DOHH2 (cell line): ENCODE data around the gene HELZ.
A peak's percentile ranks its signal among the peaks of the same experiment; 100 is the strongest.

ENCODE experiments used
- H3F3A ChIP-seq: fragments of 200-600 bp; sonication (generic), shearing (Covaris generic); 2 replicates; pipeline ENCODE4 v1.6.0; 2016; ENCODE audit warnings: antibody characterized with exemption, mild to moderate bottlenecking; ENCODE audit not compliant: control insufficient read depth, insufficient read depth
- H3K27ac ChIP-seq: fragments of 200-600 bp; sonication (generic); 2 replicates; pipeline ENCODE4 v1.5.1; 2014; ENCODE audit warnings: low read depth, mild to moderate bottlenecking, low read length, moderate library complexity
- H3K27me3 ChIP-seq: fragments of 200-600 bp; sonication (generic); 2 replicates; pipeline ENCODE4 v1.6.1; 2014; ENCODE audit warnings: mild to moderate bottlenecking, low read length, mixed read lengths; ENCODE audit not compliant: control insufficient read depth
- H3K36me3 ChIP-seq: fragments of 200-600 bp; sonication (generic); 2 replicates; pipeline ENCODE4 v1.6.1; 2014; ENCODE audit warnings: mild to moderate bottlenecking, low read length, moderate library complexity, mixed read lengths; ENCODE audit not compliant: control insufficient read depth
- H3K4me1 ChIP-seq: fragments of 200-600 bp; sonication (generic); 2 replicates; pipeline ENCODE4 v1.6.1; 2014; ENCODE audit warnings: mild to moderate bottlenecking, low read length, mixed read lengths; ENCODE audit not compliant: control insufficient read depth
- H3K4me2 ChIP-seq: fragments of 200-600 bp; sonication (generic); 2 replicates; pipeline ENCODE4 v1.6.0; 2014; ENCODE audit warnings: mild to moderate bottlenecking, low read length, moderate library complexity
- H3K4me3 ChIP-seq: fragments of 200-600 bp; sonication (generic); 2 replicates; pipeline ENCODE4 v1.5.1; 2014; ENCODE audit warnings: mild to moderate bottlenecking, low read length, mixed read lengths
- H3K79me2 ChIP-seq: fragments of 200-600 bp; sonication (generic); 2 replicates; pipeline ENCODE4 v1.6.1; 2014; ENCODE audit warnings: mild to moderate bottlenecking, low read length, mixed read lengths; ENCODE audit not compliant: control insufficient read depth
- H3K9me2 ChIP-seq: fragments of 200-600 bp; sonication (generic); replicated peaks from 2 replicates; pipeline ENCODE4 v1.6.1; 2014; ENCODE audit warnings: mild to moderate bottlenecking, low read length, mixed read lengths; ENCODE audit not compliant: control insufficient read depth
- H3K9me3 ChIP-seq: fragments of 200-600 bp; sonication (generic); 2 replicates; pipeline ENCODE4 v1.6.1; 2014; ENCODE audit warnings: antibody characterized with exemption, low read length, mixed read lengths; ENCODE audit not compliant: control insufficient read depth, insufficient read depth
- H4K20me1 ChIP-seq: fragments of 200-600 bp; sonication (generic); 2 replicates; pipeline ENCODE4 v1.6.0; 2014; ENCODE audit warnings: low read depth, mild to moderate bottlenecking, antibody characterized with exemption, low read length, moderate library complexity; ENCODE audit not compliant: control insufficient read depth, insufficient read depth
- EZH2phosphoT487 ChIP-seq: fragments of 200-600 bp; sonication (generic); IDR thresholded peaks from 2 replicates; pipeline ENCODE4 v1.6.1; 2017; ENCODE audit warnings: borderline replicate concordance, mild to moderate bottlenecking, antibody characterized with exemption, low read length, moderate library complexity, mixed read lengths
- TF ChIP-seq, protein P1 (sequence below): fragments of 200-600 bp; sonication (generic); IDR thresholded peaks from one replicate; pipeline ENCODE4 v1.5.1; 2014; ENCODE audit warnings: antibody characterized with exemption, mild to moderate bottlenecking, low read depth, low read length; ENCODE audit not compliant: poor library complexity, severe bottlenecking

Gene HELZ

DNA sequence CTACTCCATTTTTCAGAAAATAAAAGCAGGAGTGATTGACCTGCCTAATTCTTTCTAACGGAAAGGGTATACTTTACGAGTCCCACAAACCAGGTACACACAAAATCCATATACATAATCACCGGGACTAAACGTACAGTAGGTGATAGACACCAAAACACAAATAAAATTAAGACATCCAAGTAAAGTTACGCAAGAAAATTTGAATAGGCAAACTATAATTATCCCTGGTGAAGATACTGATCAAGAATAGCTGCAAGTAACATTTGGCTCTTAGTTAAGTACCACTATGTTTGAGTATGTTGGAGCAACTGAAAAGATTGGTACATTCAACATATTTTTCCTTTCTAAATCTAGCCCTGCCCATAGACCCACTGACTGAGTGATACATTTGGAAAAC, 1.7 kb downstream of the HELZ start:
- Histone ChIP-seq H3K27ac (no peak overlapping the region), H3K4me1 (peaks cover 42% of the 10 kb centered on the region), H3K79me2 (peaks cover 67% of the 10 kb centered on the region), H3K36me3 (peaks cover 47% of the 10 kb centered on the region), H4K20me1 (peaks cover 16% of the 10 kb centered on the region), H3K9me2 (no peaks in the 10 kb centered on the region), H3K4me2 (peak overlapping the region; percentile 90), H3K9me3 (no peaks in the 10 kb centered on the region), H3F3A (peaks cover 5% of the 10 kb centered on the region; the same call in 1 of the 2 replicates), H3K27me3 (no peaks in the 10 kb centered on the region; the same call in 1 of the 2 replicates), H3K4me3 (peak overlapping the region; percentile 76)
- no peak for TF ChIP-seq EZH2phosphoT487
- TF ChIP-seq, protein P1, sequence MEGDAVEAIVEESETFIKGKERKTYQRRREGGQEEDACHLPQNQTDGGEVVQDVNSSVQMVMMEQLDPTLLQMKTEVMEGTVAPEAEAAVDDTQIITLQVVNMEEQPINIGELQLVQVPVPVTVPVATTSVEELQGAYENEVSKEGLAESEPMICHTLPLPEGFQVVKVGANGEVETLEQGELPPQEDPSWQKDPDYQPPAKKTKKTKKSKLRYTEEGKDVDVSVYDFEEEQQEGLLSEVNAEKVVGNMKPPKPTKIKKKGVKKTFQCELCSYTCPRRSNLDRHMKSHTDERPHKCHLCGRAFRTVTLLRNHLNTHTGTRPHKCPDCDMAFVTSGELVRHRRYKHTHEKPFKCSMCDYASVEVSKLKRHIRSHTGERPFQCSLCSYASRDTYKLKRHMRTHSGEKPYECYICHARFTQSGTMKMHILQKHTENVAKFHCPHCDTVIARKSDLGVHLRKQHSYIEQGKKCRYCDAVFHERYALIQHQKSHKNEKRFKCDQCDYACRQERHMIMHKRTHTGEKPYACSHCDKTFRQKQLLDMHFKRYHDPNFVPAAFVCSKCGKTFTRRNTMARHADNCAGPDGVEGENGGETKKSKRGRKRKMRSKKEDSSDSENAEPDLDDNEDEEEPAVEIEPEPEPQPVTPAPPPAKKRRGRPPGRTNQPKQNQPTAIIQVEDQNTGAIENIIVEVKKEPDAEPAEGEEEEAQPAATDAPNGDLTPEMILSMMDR: no peak

DNA sequence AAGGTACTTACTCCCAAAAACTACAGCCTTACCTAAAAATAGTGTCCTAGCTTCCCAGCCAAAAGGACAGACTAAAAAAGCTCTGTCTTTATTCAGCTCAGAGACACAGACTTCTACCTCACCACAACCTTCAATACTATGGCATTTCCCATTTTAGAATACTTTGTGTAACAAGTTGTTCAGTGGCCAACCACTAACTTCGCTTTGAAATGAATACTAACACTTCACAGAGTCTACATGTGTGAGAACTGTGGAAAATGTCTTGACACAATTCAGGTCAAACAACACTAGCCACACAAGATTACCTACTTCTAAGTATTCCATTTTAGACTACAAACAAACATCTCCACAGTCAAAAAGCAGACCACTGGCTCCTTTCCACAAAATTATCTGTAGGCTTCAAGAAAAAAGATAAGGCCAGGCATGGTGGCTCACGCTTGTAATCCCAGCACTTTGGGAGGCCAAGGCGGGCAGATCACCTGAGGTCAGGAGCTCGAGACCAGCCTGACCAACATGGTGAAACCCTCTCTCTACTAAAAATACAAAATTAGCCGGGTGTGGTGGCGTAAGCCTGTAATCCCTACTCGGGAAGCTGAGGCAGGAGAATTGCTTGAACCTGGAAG, 3.2 kb downstream of the HELZ start:
- Histone ChIP-seq H3K4me2 (peak overlapping the region; percentile 16), H3K4me3 (no peak overlapping the region), H3K36me3 (peaks cover 55% of the 10 kb centered on the region), H3K9me3 (no peaks in the 10 kb centered on the region), H3F3A (peaks cover 5% of the 10 kb centered on the region; the same call in 1 of the 2 replicates), H3K4me1 (peaks cover 35% of the 10 kb centered on the region), H3K27ac (no peak overlapping the region), H4K20me1 (peaks cover 16% of the 10 kb centered on the region), H3K79me2 (peaks cover 73% of the 10 kb centered on the region), H3K27me3 (no peaks in the 10 kb centered on the region; the same call in 1 of the 2 replicates), H3K9me2 (no peaks in the 10 kb centered on the region)
- no peak for TF ChIP-seq EZH2phosphoT487
- TF ChIP-seq, protein P1: no peak

DNA sequence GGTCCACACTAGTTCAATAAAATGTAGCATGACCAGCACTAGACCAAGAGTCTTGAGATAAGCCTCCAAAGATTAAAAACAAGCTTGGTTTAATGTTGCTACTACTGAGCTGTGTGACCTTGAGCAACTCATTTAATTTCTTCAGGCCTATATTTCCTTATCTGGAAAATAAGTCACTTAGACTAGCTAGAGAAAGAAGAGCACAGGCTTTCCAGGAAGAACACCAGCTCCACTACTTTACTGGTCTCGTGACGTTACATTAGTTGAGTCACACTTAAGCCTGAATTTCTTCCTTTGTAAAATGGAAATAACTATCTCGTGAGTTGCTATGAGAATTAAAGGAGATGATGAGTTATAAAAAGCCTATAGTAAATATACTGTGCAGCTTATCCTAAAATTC, 5.4 kb downstream of the HELZ start:
- no peak overlapping the region for H3K27ac ChIP-seq
- H3K9me3 ChIP-seq: no peaks in the 10 kb centered on the region
- H3K36me3 ChIP-seq: peaks cover 71% of the 10 kb centered on the region
- H4K20me1 ChIP-seq: peaks cover 16% of the 10 kb centered on the region
- H3K4me1 ChIP-seq: peaks cover 26% of the 10 kb centered on the region
- no peak overlapping the region for H3K4me2 ChIP-seq
- H3K4me3 ChIP-seq: no peak overlapping the region
- peaks cover 79% of the 10 kb centered on the region for H3K79me2 ChIP-seq
- no peaks in the 10 kb centered on the region for H3K9me2 ChIP-seq
- TF ChIP-seq EZH2phosphoT487: no peak
- TF ChIP-seq, protein P1: no peak
- no peaks in the 10 kb centered on the region for H3K27me3 ChIP-seq
- H3F3A ChIP-seq: peaks cover 5% of the 10 kb centered on the region; the same call in 1 of the 2 replicates
